CD4-positive, alpha-beta T cell (primary cell): ENCODE results near the gene ACER3. TPM values are rescaled to one million over a fixed set of nuclear protein-coding genes. Genes with fewer than 3 reads are reported as not detected.
"Not testable (repeated sequence)": the region's sequence is repeated elsewhere in the genome, so short reads cannot be mapped to it uniquely, and the experiment has no call there.

Experiments
- ATAC-seq: fragments of 200-7000 bp; cut with Tn5 transposase; one replicate; pipeline ENCODE4 v1.10.0; 2022; ENCODE audit warnings: mild to moderate bottlenecking; ENCODE audit not compliant: poor library complexity
- CTCF ChIA-PET: fragments of 350-600 bp; sonication (Branson Sonifier 250); formaldehyde crosslinking; loops from one replicate; lab custom pipeline; 2021; ENCODE audit warnings: antibody characterized with exemption, inconsistent platforms; lab: Charles Lee
- POLR2A ChIA-PET: fragments of 350-600 bp; sonication (Branson Sonifier 250); formaldehyde crosslinking; loops from one replicate; lab custom pipeline; 2021; ENCODE audit warnings: antibody characterized with exemption, inconsistent platforms; lab: Charles Lee
- DNase-seq, 14 experiments: peaks; one replicate each; pipeline ENCODE4 v3.0.0-alpha.2; 2013 to 2020; ENCODE audit warnings: mixed read lengths in 2 of 14
- H3K27ac ChIP-seq, 2 donors: one replicate each; pipeline versions ENCODE4 v1.5.1 to v1.7.0; 2013; ENCODE audit warnings: low read length in 2 of 2, low read depth in 1 of 2, mild to moderate bottlenecking in 1 of 2
- H3K27me3 ChIP-seq, 2 experiments: 1 replicate in 1 of 2; 2 replicates in 1 of 2; pipeline versions ENCODE4 v1.6.1 to v1.7.0; 2013; ENCODE audit warnings: low read length in 2 of 2, control low read depth in 1 of 2, mild to moderate bottlenecking in 1 of 2, moderate library complexity in 1 of 2; ENCODE audit not compliant: insufficient read depth in 2 of 2, control insufficient read depth in 1 of 2
- H3K36me3 ChIP-seq: one replicate; pipeline ENCODE4 v1.6.1; 2013; ENCODE audit warnings: low read length, control low read depth; ENCODE audit not compliant: insufficient read depth
- H3K4me1 ChIP-seq: one replicate; pipeline ENCODE4 v1.6.1; 2013; ENCODE audit warnings: low read length, control low read depth; ENCODE audit not compliant: insufficient read depth
- H3K4me3 ChIP-seq: one replicate; pipeline ENCODE4 v1.5.1; 2013; ENCODE audit warnings: mild to moderate bottlenecking, low read length, moderate library complexity
- H3K9me3 ChIP-seq, 2 experiments: 1 replicate in 1 of 2; 2 replicates in 1 of 2; pipeline versions ENCODE4 v1.6.1 to v1.7.0; 2013; ENCODE audit warnings: low read length in 2 of 2, mild to moderate bottlenecking in 2 of 2, control low read depth in 1 of 2, moderate library complexity in 1 of 2; ENCODE audit not compliant: control insufficient read depth in 1 of 2, insufficient read depth in 1 of 2
- H3K27ac Mint-ChIP-seq: one replicate; pipeline ENCODE4 v1.8.0; 2020; ENCODE audit warnings: mixed read lengths
- H3K27me3 Mint-ChIP-seq: one replicate; pipeline ENCODE4 v1.8.0; 2021; ENCODE audit warnings: mixed read lengths
- H3K36me3 Mint-ChIP-seq: one replicate; pipeline ENCODE4 v1.8.0; 2021; ENCODE audit warnings: low read depth, mixed read lengths
- H3K4me1 Mint-ChIP-seq: one replicate; pipeline ENCODE4 v1.8.0; 2021; ENCODE audit warnings: low read depth, mixed read lengths
- H3K4me3 Mint-ChIP-seq: one replicate; pipeline ENCODE4 v1.8.0; 2020; ENCODE audit warnings: mild to moderate bottlenecking, mixed read lengths
- H3K9me3 Mint-ChIP-seq: one replicate; pipeline ENCODE4 v1.8.0; 2020; ENCODE audit warnings: mixed read lengths
- CTCF ChIP-seq: fragments of 200-600 bp; IDR thresholded peaks from one replicate; pipeline ENCODE4 v1.8.0; 2022; ENCODE audit warnings: antibody characterized with exemption, mild to moderate bottlenecking
- intact Hi-C, 2 experiments: fragments of 100-400 bp; cut with DNase I in 1 of 2; cut with micrococcal nuclease in 1 of 2; formaldehyde crosslinking; loops; one replicate each; pipeline versions ENCODE4 v1.15.1 to v1.9.0; 2023 to 2025; cut with DNase I, micrococcal nuclease
- total RNA-seq, 174 experiments: library from RNA in 2 of 174; stranded (reverse) in 2 of 174; gene quantifications; one replicate each; pipeline ENCODE4 v1.2.3 and lab custom pipeline; 2021 to 2026

ACER3 gene
- total RNA-seq, 2 experiments from 2014 or later = 6.4 to 7.0 TPM

GRCh38 chr11:76850130-76850529, 10.6 kb upstream of the ACER3 start:
- no peak for TF ChIP-seq CTCF
- DNase-seq = no peak

GRCh38 chr11:76850815-76851214, 9.9 kb upstream of the ACER3 start:
- no peaks in the 10 kb centered on the region for H3K36me3 ChIP-seq
- no peak for ATAC-seq
- POLR2A ChIA-PET = no interaction called here

More at GRCh38 chr11:76850130-76850529, 10.6 kb upstream of the ACER3 start:
- CTCF ChIA-PET = no interaction called here
- H3K36me3 ChIP-seq = no peaks in the 10 kb centered on the region
- no peaks in the 10 kb centered on the region for H3K4me1 Mint-ChIP-seq
- no peak for ATAC-seq
- H3K9me3 Mint-ChIP-seq = no peaks in the 10 kb centered on the region
- H3K27ac Mint-ChIP-seq = no peak overlapping the region
- peaks cover 11% of the 10 kb centered on the region for H3K27me3 Mint-ChIP-seq
- H3K4me3 ChIP-seq = no peak overlapping the region
- POLR2A ChIA-PET = no interaction called here
- H3K27me3 ChIP-seq = peaks cover 0 to 4% of the 10 kb centered on the region in 2 experiments
- no peaks in the 10 kb centered on the region for H3K36me3 Mint-ChIP-seq
- H3K4me1 ChIP-seq = no peaks in the 10 kb centered on the region
- no peak overlapping the region for H3K4me3 Mint-ChIP-seq
- intact Hi-C loops = loop anchor here in 1 of 2 experiments (10.0 kb wide), 1 partner anchor 405 kb away; the partner anchor contains the start of gene EMSY
- no peaks in the 10 kb centered on the region for H3K9me3 ChIP-seq
- no peak overlapping the region for H3K27ac ChIP-seq

GRCh38 chr11:76854709-76855108, 6.0 kb upstream of the ACER3 start:
- Histone ChIP-seq H3K4me1 (no peaks in the 10 kb centered on the region), H3K9me3 (no peaks in the 10 kb centered on the region), H3K4me3 (no peak overlapping the region), H3K27me3 (no peaks in the 10 kb centered on the region), H3K27ac (no peak overlapping the region), H3K36me3 (no peaks in the 10 kb centered on the region)
- Mint-ChIP-seq H3K4me1 (peaks cover 4% of the 10 kb centered on the region), H3K27ac (no peak overlapping the region), H3K36me3 (no peaks in the 10 kb centered on the region), H3K9me3 (no peaks in the 10 kb centered on the region), H3K27me3 (no peaks in the 10 kb centered on the region), H3K4me3 (no peak overlapping the region)
- ChIA-PET CTCF (interaction anchor here (1.3 kb wide), 1 partner anchor 16 kb away, joined by 3 read pairs; no protein-coding TSS in a partner anchor), POLR2A (no interaction called here)
- ATAC-seq (no peak), DNase-seq (no peak)
- intact Hi-C loops = loop anchor here in 1 of 2 experiments (5.0 to 10.0 kb wide), 2 partner anchors 193 to 410 kb away; partner anchors contain the start of gene EMSY
- no peak for TF ChIP-seq CTCF

More at GRCh38 chr11:76850815-76851214, 9.9 kb upstream of the ACER3 start:
- no peaks in the 10 kb centered on the region for H3K9me3 ChIP-seq
- TF ChIP-seq CTCF = no peak
- H3K4me3 Mint-ChIP-seq = no peak overlapping the region
- no peak overlapping the region for H3K4me3 ChIP-seq
- CTCF ChIA-PET = no interaction called here
- no peak for DNase-seq
- no peak overlapping the region for H3K27ac Mint-ChIP-seq
- peaks cover 0 to 4% of the 10 kb centered on the region in 2 experiments for H3K27me3 ChIP-seq
- H3K9me3 Mint-ChIP-seq = no peaks in the 10 kb centered on the region
- peaks cover 11% of the 10 kb centered on the region for H3K27me3 Mint-ChIP-seq
- H3K27ac ChIP-seq = no peak overlapping the region
- no peaks in the 10 kb centered on the region for H3K4me1 ChIP-seq
- no peaks in the 10 kb centered on the region for H3K36me3 Mint-ChIP-seq
- intact Hi-C loops = loop anchor here in 1 of 2 experiments (10.0 kb wide), 1 partner anchor 406 kb away; the partner anchor contains the start of gene EMSY
- no peaks in the 10 kb centered on the region for H3K4me1 Mint-ChIP-seq

- H3K9me3 ChIP-seq, H3K9me3 Mint-ChIP-seq, H3K36me3 ChIP-seq, H3K27me3 Mint-ChIP-seq, H3K27ac ChIP-seq, H3K4me3 Mint-ChIP-seq, H3K36me3 Mint-ChIP-seq, H3K4me1 Mint-ChIP-seq, DNase-seq, H3K4me3 ChIP-seq, POLR2A ChIA-PET, H3K27me3 ChIP-seq, H3K27ac Mint-ChIP-seq, ATAC-seq, H3K4me1 ChIP-seq: not testable (repeated sequence)
- intact Hi-C loops = loop anchor here in 1 of 2 experiments (5.0 to 10.0 kb wide), 2 partner anchors 192 to 411 kb away; partner anchors contain the start of gene EMSY
- CTCF ChIA-PET = interaction anchor here (0.7 kb wide), 1 partner anchor 271 kb away, joined by 3 read pairs; no protein-coding TSS in a partner anchor
These were observed 5.0 kb upstream of the ACER3 start for GRCh38 chr11:76855670-76856069.
